K562 (cell line): Measurements from ENCODE around the gene TPSAB1. TPM values are rescaled to one million over a fixed set of nuclear protein-coding genes. Genes with fewer than 3 reads are reported as not detected.

Source experiments
- ATAC-seq: fragments of 200-7000 bp; cut with Tn5 transposase; 3 replicates; pipeline ENCODE4 v1.9.1; 2020; ENCODE audit warnings: moderate library complexity
- BruUV-seq: library from RNA; stranded (reverse); fragments of 400-500 nt; replicated peaks from 2 replicates; lab custom pipeline; 2021; lab: Mats Ljungman, UMichigan
- CTCF ChIA-PET: fragments of 300-600 bp; formaldehyde crosslinking; extraction: SDS; loops from one replicate; lab custom pipeline; 2021; ENCODE audit warnings: low intra/inter-chr PET ratio; lab: Yijun Ruan, JAX
- POLR2A ChIA-PET: fragments of 300-600, 350-650 bp; sonication (Branson Sonifier 250); formaldehyde crosslinking; extraction: SDS; loops from one replicate; lab custom pipeline; 2021; ENCODE audit warnings: antibody characterized with exemption, inconsistent platforms; lab: Yijun Ruan, JAX
- DNase-seq, 4 experiments: peaks; one replicate each; pipeline versions ENCODE4 v3.0.0 to v3.0.0-alpha.2; 2011 to 2018; ENCODE audit warnings: low spot score in 3 of 4, mixed read lengths in 3 of 4; ENCODE audit errors: extremely low read depth in 1 of 4
- FAIRE-seq: peaks from 2 replicates; lab custom pipeline; 2011; peaks lifted over from hg19 to GRCh38; lab: Jason Lieb, UNC
- H2AFZ ChIP-seq: 2 replicates; pipeline ENCODE4 v1.6.0; 2011; ENCODE audit warnings: low read depth, low read length, control low read depth, inconsistent platforms
- H3K27ac ChIP-seq: fragments of 200-600 bp; 3 replicates; pipeline ENCODE4 v1.8.0; 2011; ENCODE audit warnings: low read depth, mild to moderate bottlenecking, control low read depth, inconsistent platforms, low read length, moderate library complexity, mixed read lengths; ENCODE audit errors: extremely low read depth
- H3K27me3 ChIP-seq, 2 experiments: fragments of 300-600 bp in 1 of 2; 2 replicates in 1 of 2; 3 replicates in 1 of 2; pipeline versions ENCODE4 v1.6.0 to v1.8.0; 2011; ENCODE audit warnings: inconsistent platforms in 2 of 2, low read length in 2 of 2, mild to moderate bottlenecking in 1 of 2, mixed read lengths in 1 of 2, moderate library complexity in 1 of 2; ENCODE audit not compliant: control insufficient read depth in 2 of 2, insufficient read depth in 2 of 2
- H3K36me3 ChIP-seq: fragments of 300-600 bp; 3 replicates; pipeline ENCODE4 v1.8.0; 2011; ENCODE audit warnings: mild to moderate bottlenecking, low read length, inconsistent platforms; ENCODE audit not compliant: control insufficient read depth, insufficient read depth
- H3K4me1 ChIP-seq, 2 experiments: fragments of 200-600 bp in 1 of 2; replicated peaks in 1 of 2; 2 replicates in 1 of 2; 3 replicates in 1 of 2; pipeline versions ENCODE4 v1.5.1 to v1.8.0; 2011; ENCODE audit warnings: inconsistent platforms in 2 of 2, low read length in 2 of 2, mild to moderate bottlenecking in 1 of 2, mixed read lengths in 1 of 2, moderate library complexity in 1 of 2; ENCODE audit not compliant: control insufficient read depth in 2 of 2, insufficient read depth in 2 of 2
- H3K4me2 ChIP-seq: 2 replicates; pipeline ENCODE4 v1.6.1; 2011; ENCODE audit warnings: low read length, control low read depth, inconsistent platforms, mixed read lengths; ENCODE audit not compliant: insufficient read depth
- H3K4me3 ChIP-seq: fragments of 200-600 bp; sonication (generic), shearing (Covaris generic); 2 replicates; pipeline ENCODE4 v1.5.1; 2016; ENCODE audit warnings: control low read depth, inconsistent platforms
- H3K79me2 ChIP-seq: fragments of 200-600 bp; 3 replicates; pipeline ENCODE4 v1.8.0; 2011; ENCODE audit warnings: low read length, inconsistent platforms; ENCODE audit not compliant: control insufficient read depth, insufficient read depth
- H3K9ac ChIP-seq, 2 experiments: 2 replicates each; pipeline versions ENCODE4 v1.6.0 to v1.6.1; 2011; ENCODE audit warnings: low read depth in 2 of 2, low read length in 2 of 2, control low read depth in 1 of 2, inconsistent platforms in 1 of 2, mild to moderate bottlenecking in 1 of 2, mixed read lengths in 1 of 2; ENCODE audit not compliant: insufficient read depth in 1 of 2
- H3K9me1 ChIP-seq: one replicate; pipeline ENCODE4 v1.6.0; 2011; ENCODE audit warnings: inconsistent platforms, mild to moderate bottlenecking, low read length, moderate library complexity; ENCODE audit not compliant: control insufficient read depth, insufficient read depth
- H3K9me3 ChIP-seq: replicated peaks from 2 replicates; pipeline ENCODE4 v1.5.1; 2011; ENCODE audit warnings: low read depth, low read length, inconsistent platforms; ENCODE audit not compliant: control insufficient read depth, insufficient read depth
- H4K20me1 ChIP-seq: replicated peaks from 2 replicates; pipeline ENCODE4 v1.6.1; 2011; ENCODE audit warnings: low read length, inconsistent platforms, mixed read lengths; ENCODE audit not compliant: control insufficient read depth, insufficient read depth
- ARHGAP35 ChIP-seq: fragments of 450-650 bp; IDR thresholded peaks from 2 replicates; pipeline ENCODE4 v1.6.1; 2018; ENCODE audit not compliant: partially characterized antibody
- FIP1L1 ChIP-seq: fragments of 200-400 bp; formaldehyde crosslinking; IDR thresholded peaks from 2 replicates; pipeline ENCODE4 v1.6.1; 2018; ENCODE audit warnings: mild to moderate bottlenecking, low read depth, low read length; ENCODE audit not compliant: poor library complexity, severe bottlenecking
- FUS ChIP-seq: fragments of 200-400 bp; formaldehyde crosslinking; optimal IDR thresholded peaks from 2 replicates; pipeline ENCODE3; 2017; ENCODE audit warnings: low read depth, low read length
- MIER1 ChIP-seq: fragments of 450-650 bp; IDR thresholded peaks from 2 replicates; pipeline ENCODE4 v1.6.1; 2016; ENCODE audit warnings: antibody characterized with exemption, mild to moderate bottlenecking, low read depth
- PTBP1 ChIP-seq: fragments of 200-400 bp; formaldehyde crosslinking; IDR thresholded peaks from 2 replicates; pipeline ENCODE4 v1.6.1; 2017; ENCODE audit warnings: low read depth, low read length
- ZNF143 ChIP-seq: sonication (generic); formaldehyde crosslinking; IDR thresholded peaks from 2 replicates; pipeline ENCODE4 v1.9.0; 2022; ENCODE audit warnings: mild to moderate bottlenecking, missing genetic modification reagents
- WGBS: fragments of 100-300 bp; shearing (Covaris generic); methylation state at CpG from one replicate; pipeline ENCODE4 v1.1.6; 2016; ENCODE audit warnings: low coverage, mixed read lengths; ENCODE audit not compliant: insufficient coverage; ENCODE audit errors: missing lambda C conversion rate; 5-methylcytosine and 5-hydroxymethylcytosine counted together
- in situ Hi-C: fragments of 300-500 bp; cut with MboI; formaldehyde crosslinking; loops from 4 replicates; pipeline ENCODE4 v1.15.0; 2018; ENCODE audit warnings: inconsistent platforms, mixed read lengths
- intact Hi-C: fragments of 100-400 bp; cut with micrococcal nuclease; formaldehyde crosslinking; loops from 2 replicates; pipeline ENCODE4 v1.14.2; 2022
- polyA plus RNA-seq, 8 experiments: library from polyadenylated mRNA; depleted of rRNA in 4 of 8; stranded (reverse) in 5 of 8; unstranded in 3 of 8; fragments of >200 nt; fragmentation: Nextera tagmentation in 2 of 8; fragmentation: Illumina TruSeq in 1 of 8; extraction: Ambion mirVana in 2 of 8; extraction: Trizol in 1 of 8; gene quantifications; 2 replicates each; pipeline versions ENCODE4 v1.2.1 to v1.2.3, GENCODE V29; 2011 to 2014; ENCODE audit warnings: inconsistent platforms in 1 of 8, missing spikeins in 1 of 8
- total RNA-seq, 7 experiments: library from RNA; depleted of rRNA in 6 of 7; stranded (reverse); fragments of >200 nt in 6 of 7; fragmentation: Illumina TruSeq in 2 of 7; extraction: Trizol in 2 of 7; gene quantifications; 2 replicates each; pipeline versions ENCODE4 v1.2.1 to v1.2.3, GENCODE V29; 2011 to 2021; ENCODE audit warnings: low replicate concordance in 1 of 7
- TF ChIP-seq, protein P1 (sequence below): IDR thresholded peaks from 2 replicates; pipeline ENCODE4 v1.6.1; 2011; ENCODE audit warnings: borderline replicate concordance, low read depth, mild to moderate bottlenecking, moderate library complexity, low read length; ENCODE audit not compliant: insufficient read depth, poor library complexity, severe bottlenecking
- TF ChIP-seq, protein P2 (sequence below): sonication (generic); formaldehyde crosslinking; IDR thresholded peaks from 2 replicates; pipeline ENCODE4 v1.8.0; 2022; ENCODE audit warnings: missing genetic modification reagents, mild to moderate bottlenecking, moderate library complexity, borderline replicate concordance
- TF ChIP-seq, protein P3 (sequence below): sonication (generic); formaldehyde crosslinking; IDR thresholded peaks from 2 replicates; pipeline ENCODE4 v1.9.0; 2022; ENCODE audit warnings: mild to moderate bottlenecking, missing genetic modification reagents

The TPSAB1 gene
- total and polyA plus RNA-seq, 9 of the 15 experiments (the other 6 are each of a cell fraction or from before 2014, with no cell fraction given): not detected

DNA sequence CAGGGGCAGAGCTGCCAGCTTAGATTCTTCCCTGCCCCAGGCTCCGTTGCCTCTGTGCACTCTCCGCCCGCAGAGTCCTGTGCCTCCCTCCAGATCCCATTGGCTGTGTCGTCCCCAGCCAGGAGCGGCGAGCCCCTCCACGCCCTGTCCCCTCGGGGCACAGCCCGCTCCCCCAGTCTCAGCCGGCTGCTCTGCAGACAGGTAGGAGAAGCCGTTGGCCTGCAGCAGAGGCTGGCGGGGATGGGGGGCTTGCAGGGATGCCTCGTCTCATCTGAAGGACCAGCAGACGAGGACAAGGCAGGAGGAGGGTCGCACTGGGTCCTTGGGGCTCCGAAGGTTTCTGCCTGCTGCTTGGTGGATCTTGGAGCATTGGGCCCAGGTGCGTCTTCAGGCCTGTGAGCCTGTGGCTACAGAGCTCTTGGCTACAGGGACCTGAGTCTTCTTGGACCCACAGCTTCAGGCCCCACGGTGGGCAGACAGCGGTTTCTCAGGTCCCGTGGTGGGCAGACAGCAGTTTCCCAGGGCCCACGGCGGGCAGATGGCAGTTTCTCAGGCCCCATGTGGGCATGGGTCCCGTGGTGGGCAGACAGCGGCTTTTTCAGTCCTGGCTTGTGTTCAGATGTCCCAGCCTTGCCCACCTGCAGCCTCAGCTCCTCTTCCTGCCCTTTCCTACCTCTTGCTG lies 21.4 kb upstream of the TPSAB1 start:
- FAIRE-seq: no peak
- H3K4me3 ChIP-seq: no peak overlapping the region
- no peaks in the 10 kb centered on the region for H3K9me3 ChIP-seq
- CTCF ChIA-PET: no interaction called here
- no TSS peak for BruUV-seq
- no peak for ATAC-seq
- WGBS: 1% methylated on average over 23 of the region's 24 CpGs
- H3K36me3 ChIP-seq: no peaks in the 10 kb centered on the region
- H4K20me1 ChIP-seq: peaks cover 20% of the 10 kb centered on the region
- no peak overlapping the region for H3K27ac ChIP-seq
- H3K9ac ChIP-seq: no peak overlapping the region
- H3K27me3 ChIP-seq: peaks cover 58 to 95% of the 10 kb centered on the region in 2 experiments
- peak; percentile 81 for TF ChIP-seq MIER1
- no peak for TF ChIP-seq ARHGAP35
- peak; percentile 87; the same call in 1 of the 2 replicates for TF ChIP-seq PTBP1
- no peaks in the 10 kb centered on the region for H3K9me1 ChIP-seq
- no peaks in the 10 kb centered on the region for H3K79me2 ChIP-seq
- no peak overlapping the region for H2AFZ ChIP-seq
- no peak overlapping the region for H3K4me2 ChIP-seq
- DNase-seq: no peak
- peaks cover 0 to 71% of the 10 kb centered on the region in 2 experiments; a peak in 2 of 5 replicates for H3K4me1 ChIP-seq
- POLR2A ChIA-PET: interaction anchor here (0.6 kb wide), 1 partner anchor 66 kb away, joined by 3 read pairs; no protein-coding TSS in a partner anchor
- intact Hi-C loops (no loop called here), in situ Hi-C loops (no loop called here)

DNA sequence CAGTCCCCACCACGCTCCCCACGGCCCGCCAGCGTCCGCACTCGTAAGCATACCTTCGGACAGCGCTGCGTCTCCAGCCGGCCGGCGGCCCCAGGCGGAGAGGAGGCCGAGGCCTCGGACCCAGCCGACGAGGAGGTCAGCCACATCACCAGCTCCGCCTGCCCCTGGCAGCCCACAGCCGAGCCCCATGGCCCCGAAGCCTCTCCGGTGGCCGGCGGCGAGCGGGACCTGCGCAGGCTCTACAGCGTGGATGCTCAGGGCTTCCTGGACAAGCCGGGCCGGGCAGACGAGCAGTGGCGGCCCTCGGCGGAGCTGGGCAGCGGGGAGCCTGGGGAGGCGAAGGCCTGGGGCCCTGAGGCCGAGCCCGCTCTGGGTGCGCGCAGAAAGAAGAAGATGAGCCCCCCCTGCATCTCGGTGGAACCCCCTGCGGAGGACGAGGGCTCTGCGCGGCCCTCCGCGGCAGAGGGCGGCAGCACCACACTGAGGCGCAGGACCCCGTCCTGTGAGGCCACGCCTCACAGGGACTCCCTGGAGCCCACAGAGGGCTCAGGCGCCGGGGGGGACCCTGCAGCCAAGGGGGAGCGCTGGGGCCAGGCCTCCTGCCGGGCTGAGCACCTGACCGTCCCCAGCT lies 20.3 kb upstream of the TPSAB1 start:
- WGBS: 15% methylated on average over 27 of the region's 55 CpGs
- H3K4me1 ChIP-seq: peaks cover 0 to 75% of the 10 kb centered on the region in 2 experiments; a peak in 2 of 5 replicates
- in situ Hi-C loops (no loop called here), intact Hi-C loops (no loop called here)
- CTCF ChIA-PET: no interaction called here
- H3K9me1 ChIP-seq: no peaks in the 10 kb centered on the region
- peaks cover 20% of the 10 kb centered on the region for H4K20me1 ChIP-seq
- no peak overlapping the region for H3K4me2 ChIP-seq
- H3K9ac ChIP-seq: no peak overlapping the region
- H3K79me2 ChIP-seq: no peaks in the 10 kb centered on the region
- no peak overlapping the region for H2AFZ ChIP-seq
- no peak for FAIRE-seq
- peak in 3 of 4 experiments; percentile 35 to 51 (median 43) for DNase-seq
- H3K9me3 ChIP-seq: no peaks in the 10 kb centered on the region
- H3K4me3 ChIP-seq: peak overlapping the region; percentile 24; the same call in 1 of the 2 replicates
- H3K36me3 ChIP-seq: no peaks in the 10 kb centered on the region
- no TSS peak for BruUV-seq
- ATAC-seq: peak; percentile 78
- no peak overlapping the region for H3K27ac ChIP-seq
- POLR2A ChIA-PET: no interaction called here
- peaks cover 55 to 93% of the 10 kb centered on the region in 2 experiments for H3K27me3 ChIP-seq
- TF ChIP-seq ZNF143 (CRISPR knock-in tag) (peak; percentile 30; the same call in 1 of the 2 replicates), FIP1L1 (peak; percentile 15), FUS (no peak)
- TF ChIP-seq, protein P1, sequence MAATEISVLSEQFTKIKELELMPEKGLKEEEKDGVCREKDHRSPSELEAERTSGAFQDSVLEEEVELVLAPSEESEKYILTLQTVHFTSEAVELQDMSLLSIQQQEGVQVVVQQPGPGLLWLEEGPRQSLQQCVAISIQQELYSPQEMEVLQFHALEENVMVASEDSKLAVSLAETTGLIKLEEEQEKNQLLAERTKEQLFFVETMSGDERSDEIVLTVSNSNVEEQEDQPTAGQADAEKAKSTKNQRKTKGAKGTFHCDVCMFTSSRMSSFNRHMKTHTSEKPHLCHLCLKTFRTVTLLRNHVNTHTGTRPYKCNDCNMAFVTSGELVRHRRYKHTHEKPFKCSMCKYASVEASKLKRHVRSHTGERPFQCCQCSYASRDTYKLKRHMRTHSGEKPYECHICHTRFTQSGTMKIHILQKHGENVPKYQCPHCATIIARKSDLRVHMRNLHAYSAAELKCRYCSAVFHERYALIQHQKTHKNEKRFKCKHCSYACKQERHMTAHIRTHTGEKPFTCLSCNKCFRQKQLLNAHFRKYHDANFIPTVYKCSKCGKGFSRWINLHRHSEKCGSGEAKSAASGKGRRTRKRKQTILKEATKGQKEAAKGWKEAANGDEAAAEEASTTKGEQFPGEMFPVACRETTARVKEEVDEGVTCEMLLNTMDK: peak; percentile 83
- TF ChIP-seq, protein P2, sequence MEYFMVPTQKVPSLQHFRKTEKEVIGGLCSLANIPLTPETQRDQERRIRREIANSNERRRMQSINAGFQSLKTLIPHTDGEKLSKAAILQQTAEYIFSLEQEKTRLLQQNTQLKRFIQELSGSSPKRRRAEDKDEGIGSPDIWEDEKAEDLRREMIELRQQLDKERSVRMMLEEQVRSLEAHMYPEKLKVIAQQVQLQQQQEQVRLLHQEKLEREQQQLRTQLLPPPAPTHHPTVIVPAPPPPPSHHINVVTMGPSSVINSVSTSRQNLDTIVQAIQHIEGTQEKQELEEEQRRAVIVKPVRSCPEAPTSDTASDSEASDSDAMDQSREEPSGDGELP: peak; percentile 20; the same call in 1 of the 2 replicates
- TF ChIP-seq, protein P3, sequence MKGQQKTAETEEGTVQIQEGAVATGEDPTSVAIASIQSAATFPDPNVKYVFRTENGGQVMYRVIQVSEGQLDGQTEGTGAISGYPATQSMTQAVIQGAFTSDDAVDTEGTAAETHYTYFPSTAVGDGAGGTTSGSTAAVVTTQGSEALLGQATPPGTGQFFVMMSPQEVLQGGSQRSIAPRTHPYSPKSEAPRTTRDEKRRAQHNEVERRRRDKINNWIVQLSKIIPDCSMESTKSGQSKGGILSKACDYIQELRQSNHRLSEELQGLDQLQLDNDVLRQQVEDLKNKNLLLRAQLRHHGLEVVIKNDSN (CRISPR knock-in tag): peak; percentile 17; the same call in 1 of the 2 replicates
